ENCODE results near the gene RBX1.

RBX1 gene

DNA sequence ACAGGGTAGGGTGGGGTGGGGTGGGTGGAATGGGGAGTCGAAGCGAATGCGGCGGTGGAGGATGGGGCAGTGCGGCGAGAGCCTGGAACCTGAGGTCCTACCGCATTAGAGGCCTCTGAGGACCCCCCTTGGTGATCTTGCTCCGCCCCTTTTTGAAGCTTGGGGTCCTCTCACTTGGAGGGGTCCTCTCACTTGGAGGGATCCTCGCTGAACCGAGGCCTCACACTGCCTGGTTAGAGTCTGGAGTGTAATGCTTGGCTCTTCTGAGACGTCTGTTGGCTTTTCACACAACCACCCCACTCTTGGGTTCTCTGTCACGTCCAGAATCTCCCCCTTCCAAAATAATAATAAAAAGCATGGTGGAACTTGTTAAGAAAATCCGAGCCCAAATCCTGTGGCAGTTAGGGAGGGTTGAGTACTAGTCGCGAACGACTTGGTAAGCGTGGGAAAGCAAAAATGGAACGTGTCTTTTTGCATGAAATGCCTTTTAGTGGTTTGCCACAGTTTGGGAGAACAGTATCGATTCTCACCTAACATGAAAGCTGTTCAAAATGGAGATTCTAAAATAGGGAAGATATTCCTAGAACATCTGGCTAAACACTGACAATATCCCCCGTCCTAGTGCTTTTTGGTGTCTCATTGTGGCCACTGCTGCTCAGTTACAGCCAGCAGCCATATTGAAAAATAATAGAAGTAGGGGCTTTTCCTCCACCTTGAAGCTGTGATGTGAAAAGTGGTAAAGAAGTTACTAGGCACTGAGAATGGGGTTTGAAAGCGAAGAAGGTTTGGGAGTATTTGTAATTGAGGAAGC is 822 bp downstream of the RBX1 start:
- TF ChIP-seq FOXA1 (IDR thresholded peaks at IDR 0.05) = no peak
- TF ChIP-seq L3MBTL2 (conservative IDR thresholded peaks at IDR 0.05) = peak; percentile 38; the same call in 1 of the 2 replicates
- DNase-seq (ENCODE audit: extremely low spot score) = no peak
- ChIA-PET POLR2A (interaction anchor here (0.6 to 2.8 kb wide), 36 partner anchors 8 to 606 kb away, joined by 3 to 55 read pairs (median 4); partner anchors contain the start of gene EP300), CTCF (interaction anchor here (0.5 kb wide), 1 partner anchor 604 kb away, joined by 3 read pairs; no protein-coding TSS in a partner anchor)

DNA sequence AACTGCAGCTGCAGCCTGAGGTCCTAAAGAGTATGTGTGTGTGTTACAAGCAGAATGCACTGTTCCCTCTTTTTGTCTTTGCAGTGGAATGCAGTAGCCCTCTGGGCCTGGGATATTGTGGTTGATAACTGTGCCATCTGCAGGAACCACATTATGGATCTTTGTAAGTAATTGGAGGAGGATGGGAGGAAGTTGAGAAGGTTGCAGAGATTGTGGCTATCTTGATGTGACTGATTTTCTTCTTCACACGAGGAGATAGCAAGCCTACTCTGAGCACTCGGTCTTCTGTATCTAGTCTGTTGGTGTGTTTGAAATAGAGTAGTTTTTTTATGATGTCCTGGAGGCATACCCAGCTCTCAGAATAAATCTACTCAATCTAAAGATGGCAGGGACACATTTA is 2.3 kb downstream of the RBX1 start:
- POLR2A ChIA-PET = interaction anchor here (0.8 kb wide), 1 partner anchor 138 kb away, joined by 4 read pairs; the partner anchor contains the start of gene EP300
- DNase-seq (ENCODE audit: extremely low spot score) = no peak
- CTCF ChIA-PET = no interaction called here
- TF ChIP-seq BHLHE40 (IDR thresholded peaks at IDR 0.05; ENCODE audit: borderline replicate concordance) (no peak), FOXM1 (IDR thresholded peaks at IDR 0.05; ENCODE audit: borderline replicate concordance) (no peak), CTBP1 (IDR thresholded peaks at IDR 0.05; ENCODE audit: borderline replicate concordance) (no peak), FOXK2 (IDR thresholded peaks at IDR 0.05) (no peak), TARDBP (IDR thresholded peaks at IDR 0.05) (no peak), NFRKB (IDR thresholded peaks at IDR 0.05) (no peak), L3MBTL2 (conservative IDR thresholded peaks at IDR 0.05) (no peak), ELF4 (IDR thresholded peaks at IDR 0.05) (no peak), SUZ12 (IDR thresholded peaks at IDR 0.05) (no peak), ARNT (IDR thresholded peaks at IDR 0.05) (no peak), SP1 (IDR thresholded peaks at IDR 0.05) (no peak), HDGF (IDR thresholded peaks at IDR 0.05; ENCODE audit: borderline replicate concordance) (no peak), ZNF384 (IDR thresholded peaks at IDR 0.05) (no peak), LEF1 (IDR thresholded peaks at IDR 0.05; ENCODE audit: borderline replicate concordance) (no peak), FOXA1 (IDR thresholded peaks at IDR 0.05) (no peak)
- TF ChIP-seq, protein P1, sequence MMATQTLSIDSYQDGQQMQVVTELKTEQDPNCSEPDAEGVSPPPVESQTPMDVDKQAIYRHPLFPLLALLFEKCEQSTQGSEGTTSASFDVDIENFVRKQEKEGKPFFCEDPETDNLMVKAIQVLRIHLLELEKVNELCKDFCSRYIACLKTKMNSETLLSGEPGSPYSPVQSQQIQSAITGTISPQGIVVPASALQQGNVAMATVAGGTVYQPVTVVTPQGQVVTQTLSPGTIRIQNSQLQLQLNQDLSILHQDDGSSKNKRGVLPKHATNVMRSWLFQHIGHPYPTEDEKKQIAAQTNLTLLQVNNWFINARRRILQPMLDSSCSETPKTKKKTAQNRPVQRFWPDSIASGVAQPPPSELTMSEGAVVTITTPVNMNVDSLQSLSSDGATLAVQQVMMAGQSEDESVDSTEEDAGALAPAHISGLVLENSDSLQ (IDR thresholded peaks at IDR 0.05) = no peak

DNA sequence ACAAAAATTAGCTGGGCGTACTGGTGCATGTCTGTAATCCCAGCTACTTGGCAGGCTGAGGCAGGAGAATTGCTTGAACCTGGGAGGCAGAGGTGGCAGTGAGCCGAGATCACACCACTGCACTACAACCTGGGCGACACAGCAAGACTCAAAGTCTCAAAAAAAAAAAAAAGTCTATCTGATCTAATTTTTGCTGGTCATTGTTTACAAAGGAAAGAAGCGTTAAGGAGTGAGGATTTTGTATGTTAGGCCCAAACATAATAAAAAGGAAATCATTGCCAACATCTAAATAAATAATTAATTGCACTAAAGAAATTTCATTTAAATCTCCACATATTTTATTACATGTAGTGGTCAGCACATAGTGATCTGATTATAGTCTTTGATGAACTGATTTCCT is 2.9 kb downstream of the RBX1 start:
- no peak for TF ChIP-seq NFRKB (IDR thresholded peaks at IDR 0.05)
- ChIA-PET CTCF (no interaction called here), POLR2A (interaction anchor here (0.8 kb wide), 1 partner anchor 138 kb away, joined by 4 read pairs; the partner anchor contains the start of gene EP300)
- DNase-seq (ENCODE audit: extremely low spot score) = no peak

DNA sequence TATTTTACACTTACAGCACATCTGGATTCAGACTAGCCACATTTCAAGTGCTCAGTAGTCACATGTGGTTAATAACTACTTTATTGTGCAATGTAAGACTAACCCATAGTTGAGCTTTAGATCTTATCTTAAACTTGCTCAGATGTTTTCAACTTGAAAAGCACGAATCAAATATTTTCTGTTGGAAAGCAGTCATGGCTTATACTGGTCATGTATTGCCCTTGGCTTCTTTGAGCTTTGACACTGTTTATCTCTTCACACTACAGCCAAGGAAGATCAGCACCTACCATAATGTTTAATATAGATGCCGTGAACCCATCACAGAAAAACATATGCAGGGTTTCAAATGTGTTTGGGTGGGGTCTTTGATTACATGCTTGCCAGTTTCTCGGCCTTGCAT is 4.4 kb downstream of the RBX1 start:
- POLR2A ChIA-PET = no interaction called here
- CTCF ChIA-PET = no interaction called here
- TF ChIP-seq SP1 (IDR thresholded peaks at IDR 0.05) (no peak), SUZ12 (IDR thresholded peaks at IDR 0.05) (no peak), CTBP1 (IDR thresholded peaks at IDR 0.05; ENCODE audit: borderline replicate concordance) (no peak), FOXA1 (IDR thresholded peaks at IDR 0.05) (no peak), FOXK2 (IDR thresholded peaks at IDR 0.05) (no peak)
- TF ChIP-seq, protein P1 (IDR thresholded peaks at IDR 0.05) = no peak
- DNase-seq (ENCODE audit: extremely low spot score) = no peak

DNA sequence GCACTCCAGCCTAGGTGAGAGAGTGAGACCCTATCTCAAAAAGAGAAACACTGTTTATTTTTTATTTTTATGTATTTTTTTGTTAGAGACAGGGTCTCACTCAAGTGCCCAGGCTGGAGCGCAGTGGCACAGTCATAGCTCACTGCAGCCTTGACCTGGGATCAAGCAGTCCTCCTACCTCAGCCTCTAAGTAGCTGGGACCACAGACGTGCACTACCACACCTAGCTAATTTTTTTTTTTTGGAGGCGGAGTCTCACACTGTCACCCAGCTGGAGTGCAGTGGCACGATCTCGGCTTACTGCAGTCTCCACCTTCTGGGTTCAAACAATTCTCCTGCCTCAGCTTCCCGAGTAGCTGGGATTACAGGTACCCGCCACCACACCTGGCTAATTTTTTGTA is 6.4 kb downstream of the RBX1 start:
- DNase-seq (ENCODE audit: extremely low spot score) = no peak
- CTCF ChIA-PET = no interaction called here
- POLR2A ChIA-PET = interaction anchor here (1.0 kb wide), 1 partner anchor 9 kb away, joined by 3 read pairs; no protein-coding TSS in a partner anchor
- no peak for TF ChIP-seq SP1 (IDR thresholded peaks at IDR 0.05)
- TF ChIP-seq ELF4 (IDR thresholded peaks at IDR 0.05) = no peak
- TF ChIP-seq TARDBP (IDR thresholded peaks at IDR 0.05) = no peak
- no peak for TF ChIP-seq CTBP1 (IDR thresholded peaks at IDR 0.05; ENCODE audit: borderline replicate concordance)
- TF ChIP-seq NFRKB (IDR thresholded peaks at IDR 0.05) = no peak
- TF ChIP-seq ZNF384 (IDR thresholded peaks at IDR 0.05) = no peak
- TF ChIP-seq LEF1 (IDR thresholded peaks at IDR 0.05; ENCODE audit: borderline replicate concordance) = no peak
- TF ChIP-seq ARNT (IDR thresholded peaks at IDR 0.05) = no peak
- no peak for TF ChIP-seq HDGF (IDR thresholded peaks at IDR 0.05; ENCODE audit: borderline replicate concordance)
- no peak for TF ChIP-seq L3MBTL2 (conservative IDR thresholded peaks at IDR 0.05)
- TF ChIP-seq, protein P1 (IDR thresholded peaks at IDR 0.05) = no peak
- no peak for TF ChIP-seq BHLHE40 (IDR thresholded peaks at IDR 0.05; ENCODE audit: borderline replicate concordance)

DNA sequence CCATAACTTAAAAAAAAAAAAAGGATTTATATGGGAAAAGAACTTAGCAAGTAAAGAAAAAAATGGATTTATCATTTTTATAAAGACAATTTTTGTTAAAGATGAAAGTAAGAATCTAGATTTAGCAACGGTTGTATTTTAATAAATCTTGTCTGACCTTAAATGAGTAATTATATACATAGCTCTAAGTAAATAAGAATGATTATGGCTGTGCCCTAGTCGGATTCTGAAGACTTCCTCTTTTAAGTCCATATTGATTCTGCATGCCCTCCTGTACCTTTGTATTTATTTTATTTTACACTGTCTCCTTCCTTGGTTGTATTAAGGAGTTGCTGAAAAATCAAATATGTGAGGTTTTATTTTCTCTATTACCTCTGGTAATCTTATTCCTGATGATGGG is 7.1 kb downstream of the RBX1 start:
- ChIA-PET POLR2A (interaction anchor here (1.0 kb wide), 1 partner anchor 9 kb away, joined by 3 read pairs; no protein-coding TSS in a partner anchor), CTCF (no interaction called here)
- no peak for DNase-seq (ENCODE audit: extremely low spot score)
- TF ChIP-seq SP1 (IDR thresholded peaks at IDR 0.05) = no peak
- no peak for TF ChIP-seq HDGF (IDR thresholded peaks at IDR 0.05; ENCODE audit: borderline replicate concordance)
- TF ChIP-seq SUZ12 (IDR thresholded peaks at IDR 0.05) = no peak
- TF ChIP-seq NFRKB (IDR thresholded peaks at IDR 0.05) = no peak
- TF ChIP-seq CTBP1 (IDR thresholded peaks at IDR 0.05; ENCODE audit: borderline replicate concordance) = no peak
- no peak for TF ChIP-seq BHLHE40 (IDR thresholded peaks at IDR 0.05; ENCODE audit: borderline replicate concordance)
- no peak for TF ChIP-seq TARDBP (IDR thresholded peaks at IDR 0.05)
- TF ChIP-seq LEF1 (IDR thresholded peaks at IDR 0.05; ENCODE audit: borderline replicate concordance) = no peak
- TF ChIP-seq ARNT (IDR thresholded peaks at IDR 0.05) = no peak
- TF ChIP-seq FOXM1 (IDR thresholded peaks at IDR 0.05; ENCODE audit: borderline replicate concordance) = no peak
- TF ChIP-seq FOXK2 (IDR thresholded peaks at IDR 0.05) = no peak
- TF ChIP-seq, protein P1 (IDR thresholded peaks at IDR 0.05) = no peak
